Pancreas (tissue), 10 donors: ENCODE data around the gene TSPAN15. TPM values are rescaled to one million over a fixed set of nuclear protein-coding genes. Genes with fewer than 3 reads are reported as not detected.

Experiments used
- ATAC-seq, 4 donors: fragments of 200-7000 bp; cut with Tn5 transposase; one replicate each; pipeline versions ENCODE4 v1.8.0 to v1.9.1; 2020; ENCODE audit warnings: mild to moderate bottlenecking in 4 of 4, moderate library complexity in 4 of 4
- DNase-seq, 6 donors: peaks; one replicate each; pipeline ENCODE4 v3.0.0-alpha.2; 2020
- FAIRE-seq: peaks from 2 replicates; lab custom pipeline; 2012; peaks lifted over from hg19 to GRCh38; lab: Jason Lieb, UNC
- H3K27ac ChIP-seq, 4 donors: fragments of 200-600 bp; sonication (generic); 1 replicate in 3 of 4; 2 replicates in 1 of 4; pipeline versions ENCODE4 v1.5.0 to v1.8.0; 2020
- H3K27me3 ChIP-seq, 4 donors: fragments of 200-600 bp; one replicate each; pipeline ENCODE4 v1.8.0; 2021
- H3K36me3 ChIP-seq, 3 donors: fragments of 200-600 bp; sonication (generic) in 1 of 3; one replicate each; pipeline versions ENCODE4 v1.5.0 to v1.8.0; 2020 to 2021
- H3K4me1 ChIP-seq, 3 donors: fragments of 200-600 bp; one replicate each; pipeline ENCODE4 v1.8.0; 2021
- H3K4me3 ChIP-seq, 4 donors: fragments of 200-600 bp; sonication (generic) in 2 of 4; one replicate each; pipeline versions ENCODE4 v1.5.0 to v1.8.0; 2020 to 2021
- H3K9me3 ChIP-seq, 4 donors: fragments of 200-600 bp; one replicate each; pipeline ENCODE4 v1.8.0; 2021
- CTCF ChIP-seq, 4 donors: fragments of 200-600 bp; sonication (generic) in 3 of 4; IDR thresholded peaks; one replicate each; pipeline versions ENCODE4 v1.5.0 to v1.8.0; 2021; ENCODE audit warnings: antibody characterized with exemption in 4 of 4
- WGBS, 2 donors: extraction: QIAGEN DNeasy Blood & Tissue Kit; methylation state at CpG; one replicate each; pipeline ENCODE4 v1.1.7; 2013; 5-methylcytosine and 5-hydroxymethylcytosine counted together
- intact Hi-C, 3 donors: fragments of 100-400 bp; cut with DNase I; formaldehyde crosslinking; loops; one replicate each; pipeline versions ENCODE4 v1.11.1 to v1.14.2; 2022
- polyA plus RNA-seq, 2 donors: library from polyadenylated mRNA; stranded (reverse); fragments of 200-250 nt; gene quantifications; one replicate each; pipeline ENCODE4 v1.2.3, GENCODE V29; 2013
- total RNA-seq, 6 donors: library from RNA; stranded (reverse); fragmentation: NEBNext Ultra II Directional in 4 of 6; extraction: Animal tissue kit (Norgen Biotek cat#: 25700) in 4 of 6; gene quantifications; one replicate each; pipeline versions ENCODE4 v1.2.1 to v1.2.4, GENCODE V29; 2021 to 2023
- donor health status: healthy with polysubstance abuse.
- donor health status: DM: no; HTN: no; CAD: no; lungs with moderate emphysema.
- donor health status: DM: no; HTN: no; CAD: no.
- donor health status: control.
- donor health status: control.
- donor health status: Bipolar disorder and iron deficiency.
- donor health status: DM: yes; HTN: yes; CAD: no.
- donor health status: DM: no; HTN: no; CAD: no.
- donor health status: DM: no; HTN: no; CAD: no.
- donor health status: DM: yes; HTN: yes; CAD: no.

The TSPAN15 gene
- total and polyA plus RNA-seq, 8 donors, result 10.9 to 49.2 (median 17.6) TPM

DNA sequence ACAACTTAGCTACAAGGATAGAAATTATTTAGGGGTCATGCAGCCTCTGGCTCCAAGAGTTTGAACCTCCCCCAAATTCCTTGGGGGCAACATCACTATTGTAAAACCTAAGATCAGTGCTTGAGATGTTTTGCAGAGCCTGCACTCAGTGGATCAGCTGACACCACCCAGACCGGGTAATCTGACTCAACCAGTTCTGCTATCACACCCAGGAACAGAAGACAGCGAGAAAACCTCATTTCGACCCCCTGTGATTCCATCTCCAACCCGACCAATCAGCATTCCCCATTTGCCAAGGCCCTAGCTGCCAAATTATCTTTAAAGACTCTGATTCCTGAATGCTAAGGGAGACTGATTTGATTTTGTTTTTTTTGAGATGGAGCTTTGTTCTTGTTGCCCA is 39.8 kb upstream of the TSPAN15 start:
- DNase-seq (no peak), ATAC-seq (no peak), FAIRE-seq (no peak)
- no peak overlapping the region for H3K4me3 ChIP-seq
- peaks cover 0 to 4% (median 4%) of the 10 kb centered on the region in 3 donors for H3K4me1 ChIP-seq
- H3K9me3 ChIP-seq, result no peaks in the 10 kb centered on the region
- intact Hi-C loops, result loop anchor here in 1 of 3 donors (5.0 to 10.0 kb wide), 2 partner anchors 91 to 223 kb away; partner anchors contain the start of gene FAM241B
- H3K27me3 ChIP-seq, result no peaks in the 10 kb centered on the region
- no peak for TF ChIP-seq CTCF (IDR thresholded peaks at IDR 0.05)
- H3K36me3 ChIP-seq, result no peaks in the 10 kb centered on the region
- H3K27ac ChIP-seq, result no peak overlapping the region
- 45 to 55% methylated on average over 4 of the region's 4 CpGs for WGBS, 2 donors

DNA sequence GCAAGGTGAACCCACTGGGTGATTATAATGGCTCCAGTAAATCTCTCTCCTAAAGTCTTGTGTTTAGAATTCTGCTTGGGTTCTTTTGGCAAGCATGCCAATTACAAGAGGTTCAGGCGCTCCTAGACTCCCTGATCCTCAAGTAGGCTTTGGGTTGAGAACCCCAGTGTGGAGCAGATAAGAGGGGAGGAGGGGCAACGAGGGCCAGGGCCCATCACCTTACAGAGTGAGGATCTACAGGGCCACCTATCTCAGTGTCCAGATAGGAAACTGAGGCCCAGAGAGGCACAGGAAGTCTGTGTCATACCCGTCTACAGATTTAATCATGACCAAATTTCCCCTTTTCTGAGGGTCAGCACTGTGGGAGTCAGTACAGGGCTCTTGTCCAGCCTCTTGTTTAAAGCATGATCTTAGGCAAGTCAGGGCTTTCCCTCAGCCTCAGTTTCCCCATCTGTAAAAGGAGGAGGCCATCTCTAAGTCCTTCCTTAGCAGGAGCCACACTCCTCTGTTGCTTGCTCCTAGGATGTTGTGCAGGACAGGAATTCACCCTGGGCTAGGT is 39.0 kb upstream of the TSPAN15 start:
- H3K4me3 ChIP-seq, result no peak overlapping the region
- peaks cover 0 to 4% (median 4%) of the 10 kb centered on the region in 3 donors for H3K4me1 ChIP-seq
- intact Hi-C loops, result loop anchor here in 1 of 3 donors (5.0 to 10.0 kb wide), 2 partner anchors 90 to 222 kb away; partner anchors contain the start of gene FAM241B
- no peaks in the 10 kb centered on the region for H3K27me3 ChIP-seq
- H3K27ac ChIP-seq, result no peak overlapping the region
- DNase-seq (no peak), ATAC-seq (no peak), FAIRE-seq (no peak)
- TF ChIP-seq CTCF (IDR thresholded peaks at IDR 0.05), result no peak
- no peaks in the 10 kb centered on the region for H3K36me3 ChIP-seq
- 65 to 70% methylated on average over 3 of the region's 3 CpGs for WGBS, 2 donors
- H3K9me3 ChIP-seq, result no peaks in the 10 kb centered on the region

GRCh38 chr10:69413221-69413865 is 37.9 kb upstream of the TSPAN15 start:
- WGBS, 2 donors, result 12 to 19% methylated on average over 13 of the region's 13 CpGs

DNA sequence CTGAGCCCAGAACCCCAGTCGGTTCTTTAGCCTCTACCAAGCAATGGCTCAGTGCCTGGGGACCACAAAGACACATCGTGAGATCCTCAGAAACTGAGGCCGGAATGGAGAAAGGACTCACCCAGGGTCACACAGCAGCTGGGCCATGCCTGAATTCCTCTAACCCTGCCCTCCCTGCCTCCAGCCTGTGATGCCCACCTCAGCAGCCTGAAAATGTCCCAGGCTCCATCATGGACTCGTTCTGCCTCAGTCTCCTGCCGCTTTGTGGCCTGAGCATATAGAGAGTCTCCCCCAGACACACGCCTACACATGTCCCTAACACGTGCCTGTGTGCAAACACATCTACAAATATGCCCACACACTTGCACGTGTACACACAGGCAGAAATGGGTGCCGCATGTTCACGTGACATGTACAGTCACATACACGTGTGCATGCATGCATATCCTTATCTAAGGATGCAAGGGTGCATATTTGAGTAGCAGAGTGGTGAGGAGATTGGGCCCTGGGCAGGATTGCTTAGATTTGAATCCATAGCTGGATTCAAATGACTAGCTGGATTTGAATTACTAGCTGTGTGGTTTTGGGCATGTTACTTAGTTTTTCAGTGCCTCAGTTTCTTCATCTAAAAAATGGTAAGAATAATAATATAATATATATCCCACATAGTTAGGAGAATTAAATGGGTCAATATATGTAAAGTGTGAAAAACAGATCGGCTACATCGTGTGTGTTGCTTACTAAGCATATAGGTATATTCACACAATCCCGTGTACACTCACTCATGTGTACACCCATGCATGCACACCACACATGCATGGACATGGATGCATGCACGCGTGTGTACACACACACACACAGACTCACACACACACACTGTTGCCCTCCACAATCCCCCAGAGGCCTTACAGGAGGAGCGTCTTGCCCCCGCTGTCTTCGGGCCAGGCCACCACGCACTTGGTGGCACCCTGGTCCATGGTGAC is 36.9 kb upstream of the TSPAN15 start:
- Histone ChIP-seq H3K4me1 (peaks cover 0 to under 1% (median 0%) of the 10 kb centered on the region in 3 donors), H3K4me3 (no peak overlapping the region), H3K36me3 (no peaks in the 10 kb centered on the region), H3K27ac (no peak overlapping the region), H3K9me3 (no peaks in the 10 kb centered on the region), H3K27me3 (no peaks in the 10 kb centered on the region)
- no peak for FAIRE-seq
- WGBS, 2 donors, result 76 to 84% methylated on average over 20 of the region's 20 CpGs
- no peak for TF ChIP-seq CTCF (IDR thresholded peaks at IDR 0.05)
- no peak for DNase-seq
- intact Hi-C loops, result loop anchor here in 2 of 3 donors (5.0 to 10.0 kb wide), 3 partner anchors 88 to 220 kb away; partner anchors contain the start of gene FAM241B (in 2 of the 2)
- ATAC-seq, result no peak

More at GRCh38 chr10:69413221-69413865, 37.9 kb upstream of the TSPAN15 start:
- FAIRE-seq, result no peak
- ATAC-seq, result peak in 2 of 4 donors; percentile 18 to 19
- no peaks in the 10 kb centered on the region for H3K27me3 ChIP-seq
- DNase-seq, result peak in 2 of 6 donors; percentile 35 to 40
- no peak overlapping the region for H3K4me3 ChIP-seq
- H3K9me3 ChIP-seq, result no peaks in the 10 kb centered on the region
- no peak overlapping the region for H3K27ac ChIP-seq
- no peaks in the 10 kb centered on the region for H3K36me3 ChIP-seq
- intact Hi-C loops, result loop anchor here in 1 of 3 donors (5.0 to 10.0 kb wide), 2 partner anchors 89 to 221 kb away; partner anchors contain the start of gene FAM241B
- peaks cover 0 to 4% (median 4%) of the 10 kb centered on the region in 3 donors for H3K4me1 ChIP-seq
- peak in 2 of 4 donors; percentile 7 to 13 for TF ChIP-seq CTCF (IDR thresholded peaks at IDR 0.05)
